GM23338 (cell line): Measurements from ENCODE around the gene SAPCD1.

ENCODE experiments used
- EZH2phosphoT487 ChIP-seq: fragments of 200-600 bp; sonication (generic); IDR thresholded peaks from one replicate; pipeline ENCODE4 v1.8.1; 2018; ENCODE audit warnings: antibody characterized with exemption; ENCODE audit not compliant: unreplicated experiment
- JUNB ChIP-seq: IDR thresholded peaks from one replicate; pipeline ENCODE4 v1.6.1; 2016; ENCODE audit warnings: antibody characterized with exemption; ENCODE audit not compliant: unreplicated experiment
- POLR2AphosphoS5 ChIP-seq: IDR thresholded peaks from 2 replicates; pipeline ENCODE4 v1.6.1; 2016; ENCODE audit warnings: antibody characterized with exemption, low read depth
- REST ChIP-seq: IDR thresholded peaks from one replicate; pipeline ENCODE4 v1.6.1; 2018; ENCODE audit warnings: antibody characterized with exemption; ENCODE audit not compliant: unreplicated experiment
- TF ChIP-seq, protein P1 (sequence below), 2 experiments: fragments of 200-600 bp in 1 of 2; sonication (generic) in 1 of 2; conservative IDR thresholded peaks; 2 replicates each; pipeline versions ENCODE4 v1.5.1 to v1.6.1; 2016 to 2017; ENCODE audit warnings: antibody characterized with exemption in 2 of 2, low read depth in 2 of 2, mild to moderate bottlenecking in 2 of 2, moderate library complexity in 1 of 2

- TF ChIP-seq, protein P1, sequence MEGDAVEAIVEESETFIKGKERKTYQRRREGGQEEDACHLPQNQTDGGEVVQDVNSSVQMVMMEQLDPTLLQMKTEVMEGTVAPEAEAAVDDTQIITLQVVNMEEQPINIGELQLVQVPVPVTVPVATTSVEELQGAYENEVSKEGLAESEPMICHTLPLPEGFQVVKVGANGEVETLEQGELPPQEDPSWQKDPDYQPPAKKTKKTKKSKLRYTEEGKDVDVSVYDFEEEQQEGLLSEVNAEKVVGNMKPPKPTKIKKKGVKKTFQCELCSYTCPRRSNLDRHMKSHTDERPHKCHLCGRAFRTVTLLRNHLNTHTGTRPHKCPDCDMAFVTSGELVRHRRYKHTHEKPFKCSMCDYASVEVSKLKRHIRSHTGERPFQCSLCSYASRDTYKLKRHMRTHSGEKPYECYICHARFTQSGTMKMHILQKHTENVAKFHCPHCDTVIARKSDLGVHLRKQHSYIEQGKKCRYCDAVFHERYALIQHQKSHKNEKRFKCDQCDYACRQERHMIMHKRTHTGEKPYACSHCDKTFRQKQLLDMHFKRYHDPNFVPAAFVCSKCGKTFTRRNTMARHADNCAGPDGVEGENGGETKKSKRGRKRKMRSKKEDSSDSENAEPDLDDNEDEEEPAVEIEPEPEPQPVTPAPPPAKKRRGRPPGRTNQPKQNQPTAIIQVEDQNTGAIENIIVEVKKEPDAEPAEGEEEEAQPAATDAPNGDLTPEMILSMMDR (conservative IDR thresholded peaks at IDR 0.05; ENCODE audit: low read depth in 2 of 2), result no peak
- no peak for TF ChIP-seq REST
- no peak for TF ChIP-seq EZH2phosphoT487
- TF ChIP-seq JUNB, result no peak
- no peak for TF ChIP-seq POLR2AphosphoS5
These were observed 48.3 kb upstream of the SAPCD1 start for GRCh38 chr6:31713991-31714684.
